Mesendoderm (in vitro differentiated cells): ENCODE results near the gene MAK.
"Not testable (repeated sequence)": the region's sequence is repeated elsewhere in the genome, so short reads cannot be mapped to it uniquely, and the experiment has no call there.

Experiments used
- DNase-seq: peaks from one replicate; pipeline ENCODE4 v3.0.0; 2013
- H2AK5ac ChIP-seq: 2 replicates; pipeline ENCODE4 v1.6.1; 2013; ENCODE audit warnings: low read length, inconsistent platforms
- H2BK120ac ChIP-seq: 2 replicates; pipeline ENCODE4 v1.6.1; 2013; ENCODE audit warnings: low read depth, mild to moderate bottlenecking, low read length, moderate library complexity, mixed read lengths
- H2BK15ac ChIP-seq: replicated peaks from 2 replicates; pipeline ENCODE4 v1.6.1; 2013; ENCODE audit warnings: low read depth, mild to moderate bottlenecking, moderate library complexity
- H2BK5ac ChIP-seq: 2 replicates; pipeline ENCODE4 v1.6.1; 2013; ENCODE audit warnings: low read length, inconsistent platforms
- H3K18ac ChIP-seq: 2 replicates; pipeline ENCODE4 v1.6.1; 2013; ENCODE audit warnings: mild to moderate bottlenecking, low read length, mixed read lengths
- H3K23ac ChIP-seq: one replicate; pipeline ENCODE4 v1.6.1; 2013; ENCODE audit warnings: low read length
- H3K27ac ChIP-seq: 2 replicates; pipeline ENCODE4 v1.5.1; 2013; ENCODE audit warnings: low read depth, mild to moderate bottlenecking, inconsistent platforms, low read length, moderate library complexity
- H3K27me3 ChIP-seq: 2 replicates; pipeline ENCODE4 v1.6.1; 2013; ENCODE audit warnings: low read length, control low read depth, mild to moderate bottlenecking, inconsistent platforms; ENCODE audit not compliant: insufficient read depth, poor library complexity
- H3K36me3 ChIP-seq: 2 replicates; pipeline ENCODE4 v1.6.1; 2013; ENCODE audit warnings: low read length, inconsistent platforms; ENCODE audit not compliant: control insufficient read depth, insufficient read depth
- H3K4ac ChIP-seq: one replicate; pipeline ENCODE4 v1.6.1; 2013; ENCODE audit warnings: low read depth, mild to moderate bottlenecking, low read length, moderate library complexity
- H3K4me1 ChIP-seq: 2 replicates; pipeline ENCODE4 v1.6.1; 2013; ENCODE audit warnings: low read depth, low read length, inconsistent platforms; ENCODE audit not compliant: control insufficient read depth
- H3K4me2 ChIP-seq: 2 replicates; pipeline ENCODE4 v1.6.1; 2013; ENCODE audit warnings: low read length
- H3K4me3 ChIP-seq: 2 replicates; pipeline ENCODE4 v1.5.1; 2013; ENCODE audit warnings: mild to moderate bottlenecking, low read length
- H3K56ac ChIP-seq: one replicate; pipeline ENCODE4 v1.6.1; 2013; ENCODE audit warnings: low read length
- H3K79me1 ChIP-seq: 2 replicates; pipeline ENCODE4 v1.6.1; 2013; ENCODE audit warnings: low read length, inconsistent platforms
- H3K79me2 ChIP-seq: 2 replicates; pipeline ENCODE4 v1.6.1; 2013; ENCODE audit warnings: mild to moderate bottlenecking, low read length; ENCODE audit not compliant: control insufficient read depth, insufficient read depth
- H3K9ac ChIP-seq: 2 replicates; pipeline ENCODE4 v1.6.1; 2013; ENCODE audit warnings: low read length, inconsistent platforms
- H4K5ac ChIP-seq: one replicate; pipeline ENCODE4 v1.6.1; 2013; ENCODE audit warnings: low read length
- H4K8ac ChIP-seq: one replicate; pipeline ENCODE4 v1.6.1; 2013; ENCODE audit warnings: low read depth, mild to moderate bottlenecking, control low read depth, low read length, moderate library complexity
- WGBS: extraction: QIAGEN DNeasy Blood & Tissue Kit; methylation state at CpG from one replicate; pipeline ENCODE4 v1.1.7; 2013; ENCODE audit warnings: low lambda C conversion rate, missing lambda C conversion rate; ENCODE audit not compliant: insufficient coverage; ENCODE audit errors: extremely low coverage; 5-methylcytosine and 5-hydroxymethylcytosine counted together

MAK gene

GRCh38 chr6:10721850-10722569 is 116.3 kb downstream of the MAK start:
- Histone ChIP-seq H3K9ac (peak overlapping the region; percentile 77), H4K8ac (peak overlapping the region; percentile 58), H2BK120ac (no peak overlapping the region), H3K4me3 (peak overlapping the region; percentile 46), H3K4me2 (peak overlapping the region; percentile 86), H3K4me1 (peaks cover 6% of the 10 kb centered on the region), H3K56ac (peak overlapping the region; percentile 92), H3K4ac (no peak overlapping the region), H3K27ac (peak overlapping the region; percentile 43), H3K36me3 (no peaks in the 10 kb centered on the region), H2BK15ac (no peak overlapping the region), H2AK5ac (no peak overlapping the region), H3K27me3 (no peaks in the 10 kb centered on the region), H4K5ac (peak overlapping the region; percentile 88), H3K23ac (no peak overlapping the region), H2BK5ac (no peak overlapping the region), H3K18ac (no peak overlapping the region), H3K79me1 (peaks cover 8% of the 10 kb centered on the region), H3K79me2 (peaks cover 8% of the 10 kb centered on the region)
- WGBS, result no CpG with 5 or more reads among the region's 11 CpGs
- no peak for DNase-seq

GRCh38 chr6:10720960-10721849 is 117.1 kb downstream of the MAK start:
- H3K56ac ChIP-seq, H3K27me3 ChIP-seq, H3K79me1 ChIP-seq, H3K27ac ChIP-seq, H3K79me2 ChIP-seq, H3K4ac ChIP-seq, H3K4me1 ChIP-seq, H2BK120ac ChIP-seq, H3K9ac ChIP-seq, H3K4me2 ChIP-seq, H2BK15ac ChIP-seq, H3K23ac ChIP-seq, H4K5ac ChIP-seq, H3K36me3 ChIP-seq, H3K4me3 ChIP-seq, H2AK5ac ChIP-seq, H4K8ac ChIP-seq, H2BK5ac ChIP-seq, DNase-seq, H3K18ac ChIP-seq: not testable (repeated sequence)
- no CpG with 5 or more reads among the region's 17 CpGs for WGBS

GRCh38 chr6:10720265-10720959 is 117.9 kb downstream of the MAK start:
- no CpG with 5 or more reads among the region's 49 CpGs for WGBS
- Histone ChIP-seq H3K79me2 (peaks cover 8% of the 10 kb centered on the region), H3K23ac (no peak overlapping the region), H2BK15ac (no peak overlapping the region), H3K27me3 (no peaks in the 10 kb centered on the region), H3K18ac (no peak overlapping the region), H4K8ac (no peak overlapping the region), H3K27ac (no peak overlapping the region), H4K5ac (no peak overlapping the region), H3K79me1 (peaks cover 8% of the 10 kb centered on the region), H3K4ac (no peak overlapping the region), H3K36me3 (no peaks in the 10 kb centered on the region), H2BK120ac (no peak overlapping the region), H3K4me1 (peaks cover 6% of the 10 kb centered on the region), H3K56ac (no peak overlapping the region), H3K4me2 (no peak overlapping the region), H3K4me3 (no peak overlapping the region), H2BK5ac (no peak overlapping the region), H2AK5ac (no peak overlapping the region), H3K9ac (no peak overlapping the region)
- DNase-seq, result no peak

- Histone ChIP-seq H3K27ac (no peak overlapping the region), H3K79me1 (peaks cover 7% of the 10 kb centered on the region), H3K4me2 (no peak overlapping the region), H3K9ac (no peak overlapping the region), H3K27me3 (no peaks in the 10 kb centered on the region), H2BK5ac (no peak overlapping the region), H4K8ac (no peak overlapping the region), H4K5ac (no peak overlapping the region), H2BK15ac (no peak overlapping the region), H3K56ac (no peak overlapping the region), H3K4me1 (peaks cover 5% of the 10 kb centered on the region), H3K36me3 (no peaks in the 10 kb centered on the region), H3K23ac (no peak overlapping the region), H3K18ac (no peak overlapping the region), H3K4me3 (no peak overlapping the region), H3K4ac (no peak overlapping the region), H3K79me2 (peaks cover 8% of the 10 kb centered on the region), H2AK5ac (no peak overlapping the region), H2BK120ac (no peak overlapping the region)
- no CpG with 5 or more reads among the region's 21 CpGs for WGBS
- no peak for DNase-seq
Measured at GRCh38 chr6:10719964-10720264, 118.4 kb downstream of the MAK start.

GRCh38 chr6:10719296-10719963 is 118.9 kb downstream of the MAK start:
- Histone ChIP-seq H3K27ac (no peak overlapping the region), H2BK5ac (no peak overlapping the region), H4K5ac (no peak overlapping the region), H3K56ac (no peak overlapping the region), H3K23ac (no peak overlapping the region), H3K9ac (no peak overlapping the region), H3K4me1 (peaks cover 3% of the 10 kb centered on the region), H3K79me2 (peaks cover 7% of the 10 kb centered on the region), H3K36me3 (no peaks in the 10 kb centered on the region), H2AK5ac (no peak overlapping the region), H3K79me1 (peaks cover 5% of the 10 kb centered on the region), H3K4ac (no peak overlapping the region), H2BK120ac (no peak overlapping the region), H3K4me2 (no peak overlapping the region), H4K8ac (no peak overlapping the region), H3K27me3 (no peaks in the 10 kb centered on the region), H3K18ac (no peak overlapping the region), H3K4me3 (no peak overlapping the region), H2BK15ac (no peak overlapping the region)
- WGBS, result no CpG with 5 or more reads among the region's 8 CpGs
- DNase-seq, result no peak
